GM12878 (cell line): ENCODE data around the gene PRDM15. TPM values are rescaled to one million over a fixed set of nuclear protein-coding genes. Genes with fewer than 3 reads are reported as not detected.

ENCODE experiments used
- ATAC-seq: fragments of 200-7000 bp; cut with Tn5 transposase; 3 replicates; pipeline ENCODE4 v1.9.1; 2020; ENCODE audit warnings: mild to moderate bottlenecking, moderate library complexity
- BruUV-seq: library from RNA; stranded (reverse); fragments of 400-500 nt; replicated peaks from 2 replicates; lab custom pipeline; 2021; lab: Mats Ljungman, UMichigan
- CTCF ChIA-PET: fragments of 300-600 bp; sonication (Branson Sonifier 250); formaldehyde crosslinking; extraction: SDS; loops from one replicate; lab custom pipeline; 2021; ENCODE audit warnings: inconsistent platforms; lab: Yijun Ruan, JAX
- POLR2A ChIA-PET: fragments of 350-600 bp; formaldehyde crosslinking; extraction: SDS; loops from one replicate; lab custom pipeline; 2021; ENCODE audit warnings: inconsistent platforms; lab: Charles Lee
- RAD21 ChIA-PET: fragments of 300-600 bp; sonication (Branson Sonifier 250); formaldehyde crosslinking; loops from one replicate; lab custom pipeline; 2023; ENCODE audit warnings: antibody characterized with exemption; ENCODE audit not compliant: unreplicated experiment; lab: Charles Lee
- SMC1A ChIA-PET: fragments of 300-600 bp; sonication (Branson Sonifier 250); formaldehyde crosslinking; loops from one replicate; lab custom pipeline; 2023; ENCODE audit not compliant: unreplicated experiment, uncharacterized antibody; lab: Charles Lee
- DNase-seq: peaks from one replicate; pipeline ENCODE4 v3.0.0-alpha.2; 2011; ENCODE audit warnings: low read depth, low spot score
- FAIRE-seq: peaks from 3 replicates; lab custom pipeline; 2011; peaks lifted over from hg19 to GRCh38; lab: Jason Lieb, UNC
- H2AFZ ChIP-seq: 2 replicates; pipeline ENCODE4 v1.6.0; 2011; ENCODE audit warnings: low read depth, low read length, control low read depth; ENCODE audit not compliant: control insufficient read depth
- H3K27ac ChIP-seq: 2 replicates; pipeline ENCODE4 v1.5.1; 2011; ENCODE audit warnings: control low read depth; ENCODE audit not compliant: control insufficient read depth, insufficient read depth
- H3K27me3 ChIP-seq, 2 experiments: replicated peaks in 1 of 2; 2 replicates each; pipeline versions ENCODE4 v1.6.0 to v1.6.1; 2011; ENCODE audit warnings: low read length in 1 of 2; ENCODE audit not compliant: control insufficient read depth in 2 of 2, insufficient read depth in 2 of 2
- H3K36me3 ChIP-seq, 2 experiments: 2 replicates each; pipeline ENCODE4 v1.5.1; 2011; ENCODE audit warnings: low read length in 1 of 2; ENCODE audit not compliant: control insufficient read depth in 2 of 2, insufficient read depth in 2 of 2
- H3K4me1 ChIP-seq: 2 replicates; pipeline ENCODE4 v1.6.1; 2011; ENCODE audit warnings: mild to moderate bottlenecking, low read length, moderate library complexity, mixed read lengths; ENCODE audit not compliant: control insufficient read depth, insufficient read depth
- H3K4me2 ChIP-seq: 2 replicates; pipeline ENCODE4 v1.6.0; 2011; ENCODE audit warnings: control low read depth; ENCODE audit not compliant: control insufficient read depth, insufficient read depth
- H3K4me3 ChIP-seq: fragments of 200-600 bp; sonication (generic); 2 replicates; pipeline ENCODE4 v1.5.1; 2016
- H3K79me2 ChIP-seq: 2 replicates; pipeline ENCODE4 v1.6.0; 2011; ENCODE audit warnings: low read length; ENCODE audit not compliant: control insufficient read depth, insufficient read depth
- H3K9ac ChIP-seq: 2 replicates; pipeline ENCODE4 v1.8.0; 2011; ENCODE audit warnings: low read length, control low read depth, mixed read lengths; ENCODE audit not compliant: control insufficient read depth, insufficient read depth
- H3K9me3 ChIP-seq: replicated peaks from 3 replicates; pipeline ENCODE4 v1.5.1; 2011; ENCODE audit warnings: mild to moderate bottlenecking, low read length; ENCODE audit not compliant: control insufficient read depth, insufficient read depth
- H4K20me1 ChIP-seq: 2 replicates; pipeline ENCODE4 v1.6.0; 2011; ENCODE audit not compliant: control insufficient read depth, insufficient read depth
- ATF3 ChIP-seq: IDR thresholded peaks from 2 replicates; pipeline ENCODE4 v1.6.1; 2011; ENCODE audit warnings: low read depth, mild to moderate bottlenecking, low read length, moderate library complexity, borderline replicate concordance; ENCODE audit errors: extremely low read depth
- BMI1 ChIP-seq: fragments of 450-650 bp; IDR thresholded peaks from 2 replicates; pipeline ENCODE4 v1.6.1; 2016; ENCODE audit warnings: mild to moderate bottlenecking, moderate library complexity, borderline replicate concordance
- CBFB ChIP-seq: IDR thresholded peaks from 2 replicates; pipeline ENCODE4 v1.6.1; 2016; ENCODE audit warnings: antibody characterized with exemption, low read depth
- EED ChIP-seq: sonication (generic); IDR thresholded peaks from 2 replicates; pipeline ENCODE4 v1.6.1; 2016; ENCODE audit warnings: antibody characterized with exemption, low read depth
- ELK1 ChIP-seq: IDR thresholded peaks from 2 replicates; pipeline ENCODE4 v1.6.1; 2012; ENCODE audit warnings: low read depth, low read length, improper control_type of control experiment
- IKZF2 ChIP-seq, 2 experiments: fragments of 450-650 bp; IDR thresholded peaks; 2 replicates each; pipeline ENCODE4 v1.6.1; 2017; ENCODE audit warnings: mild to moderate bottlenecking in 2 of 2, moderate library complexity in 2 of 2
- IRF3 ChIP-seq: fragments of 450-650 bp; IDR thresholded peaks from 2 replicates; pipeline ENCODE4 v1.6.1; 2014; ENCODE audit warnings: mild to moderate bottlenecking
- IRF5 ChIP-seq: fragments of 450-650 bp; IDR thresholded peaks from 2 replicates; pipeline ENCODE4 v1.6.1; 2017; ENCODE audit warnings: borderline replicate concordance
- MXI1 ChIP-seq: fragments of 150-350 bp; IDR thresholded peaks from 2 replicates; pipeline ENCODE4 v1.6.1; 2011; ENCODE audit warnings: low read depth, mild to moderate bottlenecking, inconsistent platforms, low read length, improper control_type of control experiment
- NR2F1 ChIP-seq: fragments of 450-650 bp; conservative IDR thresholded peaks from 2 replicates; pipeline ENCODE4 v1.6.1; 2017; ENCODE audit warnings: mild to moderate bottlenecking
- SPI1 ChIP-seq: IDR thresholded peaks from 2 replicates; pipeline ENCODE4 v1.6.1; 2011; ENCODE audit warnings: low read depth, mild to moderate bottlenecking, low read length, moderate library complexity, borderline replicate concordance; ENCODE audit not compliant: insufficient read depth
- SREBF1 ChIP-seq: IDR thresholded peaks from 2 replicates; pipeline ENCODE4 v1.6.1; 2012; ENCODE audit warnings: mild to moderate bottlenecking, low read length
- WGBS: methylation state at CpG from one replicate; pipeline ENCODE4 v1.1.6; 2016; ENCODE audit warnings: low lambda C conversion rate; ENCODE audit not compliant: insufficient replicate concordance, insufficient coverage; ENCODE audit errors: missing lambda C conversion rate; 5-methylcytosine and 5-hydroxymethylcytosine counted together
- in situ Hi-C: fragments of 300-500 bp; cut with MboI; formaldehyde crosslinking; loops from 9 replicates; pipeline ENCODE4 v1.14.3; 2018; ENCODE audit warnings: mixed read lengths
- intact Hi-C: fragments of 100-400 bp; cut with micrococcal nuclease; formaldehyde crosslinking; loops from one replicate; pipeline ENCODE4 v1.14.2; 2022; ENCODE audit not compliant: unreplicated experiment
- polyA plus RNA-seq, 11 experiments: library from polyadenylated mRNA; depleted of rRNA in 4 of 11; unstranded in 6 of 11; stranded (reverse) in 5 of 11; fragments of >200 nt; fragmentation: Nextera tagmentation in 4 of 11; fragmentation: Illumina TruSeq in 1 of 11; extraction: Ambion mirVana in 4 of 11; extraction: Trizol in 1 of 11; gene quantifications; 1 replicate in 1 of 11; 2 replicates in 10 of 11; pipeline versions ENCODE4 v1.2.1 to v1.2.3, GENCODE V29; 2011 to 2016; ENCODE audit warnings: inconsistent platforms in 2 of 11, missing spikeins in 2 of 11, low read depth in 1 of 11
- total RNA-seq, 4 experiments: library from RNA; depleted of rRNA in 3 of 4; stranded (reverse); fragments of >200 nt in 3 of 4; fragmentation: Illumina TruSeq in 1 of 4; extraction: Trizol in 1 of 4; gene quantifications; 2 replicates each; pipeline versions ENCODE4 v1.2.1 to v1.2.3, GENCODE V29; 2013 to 2021

Gene PRDM15
- total and polyA plus RNA-seq, 10 of the 15 experiments (the other 5 are each of a cell fraction or from before 2014, with no cell fraction given), result 2.2 to 16.0 (median 8.6) TPM

- FAIRE-seq (no peak), ATAC-seq (peak; percentile 56), DNase-seq (no peak)
- ChIA-PET POLR2A (interaction anchor here (0.9 to 1.8 kb wide), 4 partner anchors 8 to 142 kb away, joined by 3 to 5 read pairs (median 4); no protein-coding TSS in a partner anchor), SMC1A (interaction anchor here (0.9 to 5.2 kb wide), 11 partner anchors 10 to 638 kb away, joined by 3 to 41 read pairs (median 4); partner anchors contain the start of gene PRDM15), RAD21 (interaction anchor here (1.0 to 2.6 kb wide), 5 partner anchors 11 to 196 kb away, joined by 3 to 11 read pairs (median 4); partner anchors contain the start of gene PRDM15), CTCF (interaction anchor here (0.6 to 1.2 kb wide), 5 partner anchors 91 to 333 kb away, joined by 3 to 4 read pairs (median 3); no protein-coding TSS in a partner anchor)
- in situ Hi-C loops, result no loop called here
- H3K27me3 ChIP-seq, result no peaks in the 10 kb centered on the region
- WGBS, result 4% methylated on average over 7 of the region's 7 CpGs
- H3K36me3 ChIP-seq, result peaks cover 12 to 14% of the 10 kb centered on the region in 2 experiments
- H3K9me3 ChIP-seq, result no peaks in the 10 kb centered on the region
- H4K20me1 ChIP-seq, result no peaks in the 10 kb centered on the region
- intact Hi-C loops, result loop anchor here (5.0 to 10.0 kb wide), 2 partner anchors 34 to 194 kb away; no protein-coding TSS in a partner anchor
- H3K9ac ChIP-seq, result no peak overlapping the region; the same call in 1 of the 2 replicates
- peaks cover 38% of the 10 kb centered on the region for H3K4me1 ChIP-seq
- no TSS peak for BruUV-seq
- peaks cover 40% of the 10 kb centered on the region for H3K79me2 ChIP-seq
- peak overlapping the region; percentile 67; the same call in 1 of the 2 replicates for H3K4me2 ChIP-seq
- TF ChIP-seq NR2F1, result no peak
- TF ChIP-seq ELK1, result no peak
- no peak for TF ChIP-seq IRF5
- TF ChIP-seq CBFB, result no peak
- 0 out of 2 replicates have a peak, but pooled peaks have one; percentile 28 for TF ChIP-seq EED
- TF ChIP-seq BMI1, result no peak
- TF ChIP-seq MXI1, result no peak
- TF ChIP-seq ATF3, result no peak
- 0 out of 4 replicates have a peak, but pooled peaks of 1 of the 2 experiments have one; percentile 20 for TF ChIP-seq IKZF2 (IDR thresholded peaks at IDR 0.05)
- no peak for TF ChIP-seq IRF3
- no peak for TF ChIP-seq SREBF1
- peak; percentile 77 for TF ChIP-seq SPI1
- TF ChIP-seq, all 136 proteins: peak for 3
- peak overlapping the region; percentile 45; the same call in 1 of the 2 replicates for H3K27ac ChIP-seq
- H2AFZ ChIP-seq, result no peak overlapping the region
- H3K4me3 ChIP-seq, result no peak overlapping the region
These were observed 41.9 kb upstream of the PRDM15 start for GRCh38 chr21:41921021-41921420.
